Right lobe of liver (tissue), 6 donors: Measurements from ENCODE around the gene FANCC. TPM values are rescaled to one million over a fixed set of nuclear protein-coding genes. Genes with fewer than 3 reads are reported as not detected.

Experiments used
- ATAC-seq, 4 donors: fragments of 200-7000 bp; cut with Tn5 transposase; one replicate each; pipeline ENCODE4 v1.9.1; 2020; ENCODE audit warnings: mild to moderate bottlenecking in 4 of 4, moderate library complexity in 4 of 4
- DNase-seq, 3 donors: peaks; one replicate each; pipeline ENCODE4 v3.0.0-alpha.2; 2020
- H3K27ac ChIP-seq, 3 donors: fragments of 200-600 bp; one replicate each; pipeline ENCODE4 v1.8.0; 2022
- H3K27me3 ChIP-seq, 2 donors: fragments of 200-600 bp; one replicate each; pipeline ENCODE4 v1.8.0; 2022
- H3K36me3 ChIP-seq, 4 donors: fragments of 200-600 bp; sonication (generic) in 1 of 4; one replicate each; pipeline versions ENCODE4 v1.5.1 to v1.8.0; 2017 to 2022; ENCODE audit warnings: control low read depth in 1 of 4
- H3K4me1 ChIP-seq, 4 donors: fragments of 200-600 bp; sonication (generic) in 1 of 4; one replicate each; pipeline versions ENCODE4 v1.5.1 to v1.8.0; 2017 to 2022; ENCODE audit warnings: control low read depth in 1 of 4
- H3K4me3 ChIP-seq, 3 donors: fragments of 200-600 bp; one replicate each; pipeline ENCODE4 v1.8.0; 2022
- H3K9me3 ChIP-seq, 4 donors: fragments of 200-600 bp; sonication (generic) in 1 of 4; one replicate each; pipeline versions ENCODE4 v1.5.1 to v1.8.0; 2017 to 2022; ENCODE audit warnings: control low read depth in 1 of 4
- POLR2A ChIP-seq: fragments of 450-650 bp; IDR thresholded peaks from one replicate; pipeline ENCODE4 v1.6.1; 2017; ENCODE audit warnings: antibody characterized with exemption, mild to moderate bottlenecking
- WGBS: methylation state at CpG from one replicate; pipeline ENCODE4 v1.1.6; 2018; ENCODE audit warnings: low coverage, low lambda C conversion rate; ENCODE audit not compliant: insufficient coverage; ENCODE audit errors: missing lambda C conversion rate; 5-methylcytosine and 5-hydroxymethylcytosine counted together
- intact Hi-C, 2 donors: fragments of 100-400 bp; cut with DNase I; formaldehyde crosslinking; loops; one replicate each; pipeline versions ENCODE4 v1.11.2 to v1.14.1; 2022
- total RNA-seq, 6 experiments: library from RNA; depleted of rRNA in 2 of 6; stranded (reverse); fragments of >200 nt in 2 of 6; fragmentation: NEBNext Ultra II Directional in 3 of 6; extraction: Animal tissue kit (Norgen Biotek cat#: 25700) in 3 of 6; gene quantifications; one replicate each; pipeline versions ENCODE4 v1.1.0 to v1.2.4, GENCODE V29; 2016 to 2023
- TF ChIP-seq, protein P1 (sequence below), 4 donors: fragments of 200-600 bp in 3 of 4; fragments of 450-650 bp in 1 of 4; IDR thresholded peaks; one replicate each; pipeline versions ENCODE4 v1.5.1 to v1.8.0; 2016 to 2022; ENCODE audit warnings: antibody characterized with exemption in 4 of 4, mild to moderate bottlenecking in 2 of 4
- donor health status: DM: no; HTN: yes; CAD: no.
- donor health status: DM: no; HTN: no; CAD: no.
- donor health status: DM: no; HTN: no; CAD: no.
- donor health status: DM: no; HTN: yes; CAD: no.
- donor health status: DM: no; HTN: yes; CAD: no.

The FANCC gene
- total RNA-seq, 6 experiments from 2014 or later, result 8.1 to 27.9 (median 13.2) TPM

DNA sequence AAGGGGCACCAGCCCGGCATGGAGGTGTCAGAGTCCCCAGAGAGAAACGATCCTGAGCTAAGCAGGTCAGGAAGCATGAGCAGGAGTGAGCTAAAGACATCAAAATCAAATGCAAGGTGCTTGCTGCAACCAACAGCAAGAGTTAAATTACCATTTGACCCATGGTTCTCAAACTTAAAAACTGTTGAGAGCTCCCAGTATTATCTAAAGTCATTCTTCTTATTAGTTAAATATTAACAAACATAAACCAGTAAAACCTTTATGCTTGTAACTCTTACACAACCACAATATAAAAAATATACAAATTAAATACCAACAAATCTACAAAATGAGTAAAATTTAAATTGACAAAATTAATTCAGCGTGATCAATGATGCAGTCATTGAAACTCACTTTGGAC, 51.5 kb downstream of the FANCC start:
- Histone ChIP-seq H3K4me1 (peaks cover 0 to 34% (median 5%) of the 10 kb centered on the region in 4 donors), H3K27ac (no peak overlapping the region), H3K4me3 (no peak overlapping the region), H3K27me3 (no peaks in the 10 kb centered on the region), H3K9me3 (no peaks in the 10 kb centered on the region), H3K36me3 (no peaks in the 10 kb centered on the region)
- intact Hi-C loops, result loop anchor here in 1 of 2 donors (10.0 kb wide), 1 partner anchor 69 kb away; no protein-coding TSS in a partner anchor
- DNase-seq, result no peak
- TF ChIP-seq, protein P1, sequence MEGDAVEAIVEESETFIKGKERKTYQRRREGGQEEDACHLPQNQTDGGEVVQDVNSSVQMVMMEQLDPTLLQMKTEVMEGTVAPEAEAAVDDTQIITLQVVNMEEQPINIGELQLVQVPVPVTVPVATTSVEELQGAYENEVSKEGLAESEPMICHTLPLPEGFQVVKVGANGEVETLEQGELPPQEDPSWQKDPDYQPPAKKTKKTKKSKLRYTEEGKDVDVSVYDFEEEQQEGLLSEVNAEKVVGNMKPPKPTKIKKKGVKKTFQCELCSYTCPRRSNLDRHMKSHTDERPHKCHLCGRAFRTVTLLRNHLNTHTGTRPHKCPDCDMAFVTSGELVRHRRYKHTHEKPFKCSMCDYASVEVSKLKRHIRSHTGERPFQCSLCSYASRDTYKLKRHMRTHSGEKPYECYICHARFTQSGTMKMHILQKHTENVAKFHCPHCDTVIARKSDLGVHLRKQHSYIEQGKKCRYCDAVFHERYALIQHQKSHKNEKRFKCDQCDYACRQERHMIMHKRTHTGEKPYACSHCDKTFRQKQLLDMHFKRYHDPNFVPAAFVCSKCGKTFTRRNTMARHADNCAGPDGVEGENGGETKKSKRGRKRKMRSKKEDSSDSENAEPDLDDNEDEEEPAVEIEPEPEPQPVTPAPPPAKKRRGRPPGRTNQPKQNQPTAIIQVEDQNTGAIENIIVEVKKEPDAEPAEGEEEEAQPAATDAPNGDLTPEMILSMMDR (IDR thresholded peaks at IDR 0.05), result no peak
- no peak for TF ChIP-seq POLR2A
- WGBS, result 47% methylated on average over 3 of the region's 3 CpGs
- ATAC-seq, result peak in 3 of 4 donors; percentile 19 to 56 (median 42)

GRCh38 chr9:95264954-95265615, 52.4 kb downstream of the FANCC start:
- no peaks in the 10 kb centered on the region for H3K36me3 ChIP-seq
- DNase-seq (no peak), ATAC-seq (peak; percentile 59 to 73 (median 66))
- intact Hi-C loops, result loop anchor here in 1 of 2 donors (10.0 kb wide), 1 partner anchor 70 kb away; no protein-coding TSS in a partner anchor
- WGBS, result 53% methylated on average over 5 of the region's 5 CpGs
- no peak for TF ChIP-seq POLR2A
- TF ChIP-seq, protein P1 (IDR thresholded peaks at IDR 0.05), result peak; percentile 41 to 55 (median 48)
- no peaks in the 10 kb centered on the region for H3K27me3 ChIP-seq
- peaks cover 0 to 29% (median 5%) of the 10 kb centered on the region in 4 donors for H3K4me1 ChIP-seq
- H3K27ac ChIP-seq, result no peak overlapping the region
- H3K4me3 ChIP-seq, result no peak overlapping the region
- no peaks in the 10 kb centered on the region for H3K9me3 ChIP-seq

GRCh38 chr9:95261890-95262289, 55.6 kb downstream of the FANCC start:
- 67% methylated on average over 1 of the region's 1 CpG for WGBS
- H3K4me1 ChIP-seq, result peaks cover 0 to 17% (median 5%) of the 10 kb centered on the region in 4 donors
- DNase-seq, result no peak
- no peaks in the 10 kb centered on the region for H3K9me3 ChIP-seq
- no peaks in the 10 kb centered on the region for H3K27me3 ChIP-seq
- intact Hi-C loops, result loop anchor here in 1 of 2 donors (10.0 kb wide), 1 partner anchor 73 kb away; no protein-coding TSS in a partner anchor
- no peak overlapping the region for H3K27ac ChIP-seq
- no peak for TF ChIP-seq POLR2A
- TF ChIP-seq, protein P1 (IDR thresholded peaks at IDR 0.05), result no peak
- ATAC-seq, result peak in 1 of 4 donors; percentile 91
- H3K36me3 ChIP-seq, result no peaks in the 10 kb centered on the region
- no peak overlapping the region for H3K4me3 ChIP-seq

DNA sequence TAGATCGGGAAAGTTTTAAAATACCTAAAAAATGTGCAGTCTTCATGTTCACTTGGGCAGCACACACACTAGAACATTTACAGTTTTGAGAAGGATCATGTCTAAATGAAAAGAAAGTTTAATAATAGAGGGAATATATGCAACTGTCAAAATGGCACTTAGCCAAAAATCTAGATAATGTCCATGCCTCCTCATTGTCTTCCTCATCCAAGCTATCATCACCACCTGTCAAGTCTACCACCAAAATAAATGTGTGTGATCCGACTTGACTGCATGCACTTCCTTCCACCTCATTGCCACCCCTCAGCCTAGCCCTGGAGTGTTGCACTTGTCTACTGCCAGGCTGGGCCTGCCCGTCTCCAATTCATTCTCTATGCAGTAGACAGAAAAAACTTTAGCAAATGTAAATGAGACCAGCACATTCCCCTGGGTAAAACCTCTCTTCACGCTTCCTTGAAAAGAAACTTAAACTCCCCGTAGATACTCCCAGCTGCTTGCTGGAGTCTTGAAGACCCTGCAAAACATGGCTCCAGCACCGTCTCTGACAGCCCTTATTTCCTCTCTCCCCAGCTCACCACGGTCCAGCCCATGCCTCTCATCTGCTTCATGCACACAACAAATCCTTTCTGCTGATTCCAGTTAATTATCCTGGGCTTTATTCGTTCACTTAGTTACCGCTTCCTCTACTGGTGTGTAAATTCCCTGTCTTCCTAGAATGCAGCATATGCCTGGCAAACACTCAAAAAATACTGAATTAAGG, 66.9 kb downstream of the FANCC start:
- Histone ChIP-seq H3K27me3 (no peaks in the 10 kb centered on the region), H3K27ac (no peak overlapping the region), H3K36me3 (no peaks in the 10 kb centered on the region), H3K4me3 (no peak overlapping the region), H3K9me3 (no peaks in the 10 kb centered on the region), H3K4me1 (no peaks in the 10 kb centered on the region)
- TF ChIP-seq POLR2A, result no peak
- TF ChIP-seq, protein P1 (IDR thresholded peaks at IDR 0.05), result no peak
- ATAC-seq, result no peak
- DNase-seq, result no peak
- intact Hi-C loops, result no loop called here
- WGBS, result 84% methylated on average over 7 of the region's 9 CpGs
